ENCODE results near the gene CCDC88A.

GRCh38 chr2:55338268-55338667 is 81.4 kb downstream of the CCDC88A start:
- TF ChIP-seq CTCF (conservative IDR thresholded peaks at IDR 0.05) = no peak
- TF ChIP-seq EZH2 (IDR thresholded peaks at IDR 0.05; ENCODE audit: low read depth) = no peak
